MM.1S (cell line): Measurements from ENCODE around the gene CARTPT.

Experiments used
- DNase-seq: peaks from one replicate; pipeline ENCODE4 v3.0.0-alpha.2; 2015
- H2AFZ ChIP-seq: fragments of 300-600 bp; sonication (generic); 2 replicates; pipeline ENCODE4 v1.6.0; 2016; ENCODE audit warnings: antibody characterized with exemption, low read length
- H3F3A ChIP-seq: fragments of 300-600 bp; sonication (generic); 2 replicates; pipeline ENCODE4 v1.6.1; 2016; ENCODE audit warnings: mild to moderate bottlenecking, antibody characterized with exemption, low read length, moderate library complexity, mixed read lengths; ENCODE audit not compliant: insufficient read depth
- H3K27ac ChIP-seq: fragments of 300-600 bp; sonication (generic); 2 replicates; pipeline ENCODE4 v1.5.1; 2016; ENCODE audit warnings: mild to moderate bottlenecking, low read length
- H3K27me3 ChIP-seq: fragments of 300-600 bp; sonication (generic); replicated peaks from 2 replicates; pipeline ENCODE4 v1.6.0; 2016; ENCODE audit warnings: low read length; ENCODE audit not compliant: insufficient read depth
- H3K36me3 ChIP-seq: fragments of 300-600 bp; sonication (generic); replicated peaks from 2 replicates; pipeline ENCODE4 v1.6.1; 2016; ENCODE audit warnings: mild to moderate bottlenecking, low read length, mixed read lengths; ENCODE audit not compliant: insufficient read depth
- H3K4me1 ChIP-seq: fragments of 300-600 bp; sonication (generic); 2 replicates; pipeline ENCODE4 v1.6.1; 2016; ENCODE audit warnings: low read length, mixed read lengths
- H3K4me2 ChIP-seq: fragments of 300-600 bp; sonication (generic); 2 replicates; pipeline ENCODE4 v1.6.0; 2016; ENCODE audit warnings: low read depth, low read length
- H3K4me3 ChIP-seq: fragments of 300-600 bp; sonication (generic); 2 replicates; pipeline ENCODE4 v1.5.1; 2016; ENCODE audit warnings: low read length, mixed read lengths
- H3K79me2 ChIP-seq: fragments of 300-600 bp; sonication (generic); 2 replicates; pipeline ENCODE4 v1.6.1; 2016; ENCODE audit warnings: mixed run types, low read length, mixed read lengths
- H3K9ac ChIP-seq: fragments of 300-600 bp; sonication (generic); 2 replicates; pipeline ENCODE4 v1.6.1; 2016; ENCODE audit warnings: low read length, mixed read lengths
- H3K9me2 ChIP-seq: fragments of 300-600 bp; sonication (generic); replicated peaks from 2 replicates; pipeline ENCODE4 v1.6.1; 2016; ENCODE audit warnings: mild to moderate bottlenecking, low read length, mixed read lengths; ENCODE audit not compliant: insufficient read depth
- H3K9me3 ChIP-seq: fragments of 300-600 bp; sonication (generic); replicated peaks from 2 replicates; pipeline ENCODE4 v1.6.1; 2016; ENCODE audit warnings: mild to moderate bottlenecking, low read length, mixed read lengths; ENCODE audit not compliant: insufficient read depth
- H4K20me1 ChIP-seq: fragments of 300-600 bp; sonication (generic); 2 replicates; pipeline ENCODE4 v1.6.1; 2016; ENCODE audit warnings: mild to moderate bottlenecking, low read length, moderate library complexity, mixed read lengths; ENCODE audit not compliant: insufficient read depth
- CTCF ChIP-seq: fragments of 300-600 bp; sonication (generic); IDR thresholded peaks from 2 replicates; pipeline ENCODE4 v1.5.1; 2016; ENCODE audit warnings: antibody characterized with exemption, low read length, mixed read lengths
- EZH2 ChIP-seq: fragments of 300-600 bp; sonication (generic); optimal IDR thresholded peaks from 2 replicates; pipeline ENCODE3; 2017; ENCODE audit warnings: low read depth, mild to moderate bottlenecking, antibody characterized with exemption, low read length, mixed read lengths
- EZH2phosphoT487 ChIP-seq: fragments of 300-600 bp; sonication (generic); IDR thresholded peaks from 2 replicates; pipeline ENCODE4 v1.6.1; 2018; ENCODE audit warnings: antibody characterized with exemption, low read length

CARTPT gene

GRCh38 chr5:71719063-71719964, at the start of gene CARTPT:
Gene CARTPT, plus strand, starts transcription at chr5:71719275. Its CDS starts 19 bp downstream, at chr5:71719294.
- no peak within 1 kb of the TSS for H2AFZ ChIP-seq
- no peaks in the 10 kb centered on the region for H3F3A ChIP-seq
- H3K27me3 ChIP-seq: no peaks in the 10 kb centered on the region
- no peaks in the 10 kb centered on the region for H3K9me3 ChIP-seq
- no peak within 1 kb of the TSS for H3K27ac ChIP-seq
- no peaks in the 10 kb centered on the region for H4K20me1 ChIP-seq
- no peaks in the 10 kb centered on the region for H3K36me3 ChIP-seq
- H3K4me1 ChIP-seq: no peaks in the 10 kb centered on the region
- no peak within 1 kb of the TSS for H3K4me2 ChIP-seq
- H3K9ac ChIP-seq: no peak within 1 kb of the TSS
- no peak for DNase-seq
- TF ChIP-seq EZH2 (no peak), CTCF (no peak), EZH2phosphoT487 (no peak)
- no peaks in the 10 kb centered on the region for H3K9me2 ChIP-seq
- no peak within 1 kb of the TSS for H3K4me3 ChIP-seq
- no peaks in the 10 kb centered on the region for H3K79me2 ChIP-seq

DNA sequence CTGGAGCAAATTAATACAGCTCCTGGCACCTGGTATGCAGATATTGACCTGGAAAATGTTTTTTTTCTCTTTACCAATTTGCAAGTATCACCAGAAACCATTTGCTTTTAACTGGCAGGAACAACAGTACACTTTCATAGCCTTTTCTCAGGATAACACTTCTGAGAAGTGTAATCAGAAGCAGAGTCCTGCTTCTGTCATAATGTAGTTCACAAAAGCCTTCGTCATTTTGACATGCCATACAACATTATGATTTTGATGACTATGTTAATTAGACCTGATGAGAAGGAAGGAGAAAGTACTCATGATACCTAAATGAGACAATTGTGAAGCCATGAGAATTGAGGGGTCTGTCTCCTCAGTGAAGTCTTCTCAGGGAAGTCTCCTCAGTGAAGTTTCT, 41.1 kb upstream of the CARTPT start:
- TF ChIP-seq EZH2 (no peak), EZH2phosphoT487 (no peak), CTCF (no peak)
- no peaks in the 10 kb centered on the region for H3K79me2 ChIP-seq
- H2AFZ ChIP-seq: no peak overlapping the region
- H4K20me1 ChIP-seq: no peaks in the 10 kb centered on the region
- H3K36me3 ChIP-seq: no peaks in the 10 kb centered on the region
- no peaks in the 10 kb centered on the region for H3K9me3 ChIP-seq
- H3K27ac ChIP-seq: no peak overlapping the region
- no peak overlapping the region for H3K4me2 ChIP-seq
- no peak overlapping the region for H3K9ac ChIP-seq
- no peak for DNase-seq
- no peak overlapping the region for H3K4me3 ChIP-seq
- H3K4me1 ChIP-seq: no peaks in the 10 kb centered on the region
- H3K9me2 ChIP-seq: no peaks in the 10 kb centered on the region
- no peaks in the 10 kb centered on the region for H3F3A ChIP-seq
- H3K27me3 ChIP-seq: no peaks in the 10 kb centered on the region

DNA sequence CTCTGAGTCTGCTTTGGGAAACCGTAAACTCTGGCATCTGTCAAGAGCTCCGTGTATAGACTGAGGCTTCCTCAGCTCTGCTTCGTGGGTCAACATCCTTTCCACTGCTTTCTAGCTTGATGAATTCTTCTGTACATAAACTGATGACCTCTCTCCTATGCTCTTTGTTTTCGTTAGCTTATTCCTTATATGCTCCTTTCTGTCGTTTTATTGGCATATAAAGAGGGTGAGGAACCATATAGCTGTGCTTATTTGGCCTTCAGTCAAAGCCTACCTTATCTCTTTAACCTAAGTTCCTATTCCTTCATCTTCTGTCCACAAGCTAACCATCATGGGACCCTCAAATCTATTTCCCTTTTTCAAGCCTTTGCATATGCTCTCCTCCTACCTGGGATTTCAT, 39.4 kb upstream of the CARTPT start:
- Histone ChIP-seq H3K27ac (no peak overlapping the region), H3K4me1 (no peaks in the 10 kb centered on the region), H2AFZ (no peak overlapping the region), H3K4me3 (no peak overlapping the region), H3K4me2 (no peak overlapping the region), H4K20me1 (no peaks in the 10 kb centered on the region), H3F3A (no peaks in the 10 kb centered on the region), H3K9ac (no peak overlapping the region), H3K79me2 (no peaks in the 10 kb centered on the region), H3K9me2 (no peaks in the 10 kb centered on the region), H3K36me3 (no peaks in the 10 kb centered on the region), H3K9me3 (no peaks in the 10 kb centered on the region), H3K27me3 (no peaks in the 10 kb centered on the region)
- no peak for DNase-seq
- no peak for TF ChIP-seq EZH2
- no peak for TF ChIP-seq CTCF
- TF ChIP-seq EZH2phosphoT487: no peak
